ENCODE measurements around the gene DBET. TPM values are rescaled to one million over a fixed set of nuclear protein-coding genes. Genes with fewer than 3 reads are reported as not detected.

The DBET gene
- total RNA-seq, 1 experiment from 2014 or later: 0.05 TPM

Small RNA genes within 50 kb of the gene (small RNA-seq; reads per million reads assigned to genes)
- gene RNA5SP174 (0.02 to 0.18 reads per million in 2 experiments), gene RNA5SP175 (0.04 to 0.12 reads per million in 2 experiments)

Other genes starting within 250 kb of the DBET start
- 39.9 and 41.8 TPM in 2 replicates for gene FRG1, start 123.6 kb upstream of the DBET start, total RNA-seq (2014; rRNA removed; shearing (Covaris generic))
- not detected in 2 replicates for gene FRG2, start 37.2 kb upstream of the DBET start, total RNA-seq (2014; rRNA removed; shearing (Covaris generic))
- gene DUX4, start 109.3 kb downstream of the DBET start, total RNA-seq (2014; rRNA removed; shearing (Covaris generic)): not detected in 2 replicates

All from NCI-H460 (cell line).